NCI-H524 (cell line): ENCODE measurements around the gene LXN.

Experiments
- DNase-seq, 2 experiments: peaks; one replicate each; lab custom pipeline; 2025; lab: John Stamatoyannopoulos, UW

Gene LXN

DNA sequence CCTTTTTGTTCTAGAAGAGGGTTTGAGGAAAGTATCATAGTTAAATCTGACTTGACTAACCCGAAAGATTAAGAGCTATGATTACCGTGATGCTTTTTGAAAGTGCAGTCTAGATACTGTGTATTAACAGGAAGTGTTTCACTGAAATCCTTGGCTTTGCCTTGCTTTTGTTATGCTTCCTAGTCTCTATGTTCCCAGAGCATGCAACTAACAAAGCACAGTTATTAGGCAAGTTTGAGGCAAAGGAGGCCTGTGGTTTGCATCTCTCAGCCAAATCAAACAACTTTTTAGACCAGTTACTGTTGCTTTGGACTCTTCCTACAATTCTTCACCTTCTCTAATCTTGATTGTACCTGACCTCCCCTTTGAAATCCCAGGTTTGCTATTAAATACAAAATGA lies 3.9 kb downstream of the LXN start:
- DNase-seq, result no peak

DNA sequence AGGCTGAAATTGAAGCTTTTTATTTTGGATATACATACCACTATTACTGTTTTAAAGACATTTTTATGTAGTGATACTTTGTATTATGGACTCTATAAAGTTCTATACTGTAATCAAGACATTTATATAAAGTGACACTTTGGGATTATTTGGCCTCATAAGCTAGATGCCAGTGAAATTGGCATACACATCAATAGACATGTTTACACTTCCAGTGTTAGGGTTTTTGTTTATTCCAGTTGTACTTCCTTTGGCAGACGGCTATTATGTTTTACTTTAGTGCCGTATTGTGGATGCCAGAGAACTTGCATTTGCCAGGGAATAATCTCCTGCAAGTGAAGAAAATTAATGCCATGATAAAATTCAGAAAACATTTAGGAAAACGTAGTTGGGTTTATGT lies 6.0 kb downstream of the LXN start:
- DNase-seq, result no peak

DNA sequence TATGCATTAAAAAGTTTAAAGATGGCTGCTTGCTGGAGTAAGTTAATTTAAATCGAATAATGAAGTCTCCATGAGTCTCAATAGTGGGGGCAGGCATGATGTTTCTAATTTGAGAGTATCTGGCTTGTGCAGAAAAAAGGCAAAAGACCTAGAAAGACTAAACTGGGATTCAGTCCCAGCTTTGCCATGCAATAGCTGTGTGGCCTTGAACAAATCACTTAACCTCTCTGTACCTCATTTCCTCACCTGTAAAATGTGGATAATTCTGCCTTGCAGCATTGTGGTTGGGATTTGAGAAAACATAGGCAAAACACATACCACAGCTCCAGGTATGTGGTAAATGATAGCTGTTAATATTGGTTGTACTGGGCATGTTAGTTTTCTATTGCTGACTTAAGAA lies 8.6 kb downstream of the LXN start:
- no peak for DNase-seq

DNA sequence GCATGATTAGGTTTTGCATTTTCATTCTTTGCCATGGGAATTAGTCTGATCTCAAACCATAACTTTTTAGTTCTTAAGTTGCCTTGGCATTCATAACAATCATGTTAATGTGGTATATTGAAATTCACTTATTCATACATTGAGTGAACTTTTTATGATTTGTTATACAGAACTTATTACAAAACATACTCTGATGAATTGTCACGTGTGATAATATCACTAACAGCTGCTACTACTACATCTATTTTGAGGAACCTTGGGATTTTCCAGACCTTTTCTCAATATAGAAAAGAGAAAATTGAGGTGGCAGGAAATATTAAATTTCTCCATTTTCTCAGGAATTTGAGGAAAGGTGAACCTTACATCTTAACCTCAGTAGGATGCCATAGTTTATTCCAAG lies 9.2 kb downstream of the LXN start:
- DNase-seq, result no peak

DNA sequence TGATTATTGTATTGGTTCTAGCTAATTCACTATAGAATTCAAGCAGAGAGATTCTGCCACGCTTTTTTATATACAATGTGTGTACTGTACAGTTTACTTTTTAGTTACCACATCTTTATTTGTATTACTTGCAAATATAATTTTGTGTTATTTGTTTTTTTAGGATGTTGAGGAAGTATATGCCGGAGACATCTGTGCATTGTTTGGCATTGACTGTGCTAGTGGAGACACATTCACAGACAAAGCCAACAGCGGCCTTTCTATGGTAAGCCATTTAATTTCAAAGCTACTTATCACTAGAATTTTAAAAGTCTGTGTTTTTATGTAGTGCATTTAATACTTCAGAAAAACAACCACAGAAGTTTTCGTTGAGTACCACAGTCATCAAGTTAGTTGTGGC lies 11.7 kb downstream of the LXN start:
- DNase-seq, result no peak

DNA sequence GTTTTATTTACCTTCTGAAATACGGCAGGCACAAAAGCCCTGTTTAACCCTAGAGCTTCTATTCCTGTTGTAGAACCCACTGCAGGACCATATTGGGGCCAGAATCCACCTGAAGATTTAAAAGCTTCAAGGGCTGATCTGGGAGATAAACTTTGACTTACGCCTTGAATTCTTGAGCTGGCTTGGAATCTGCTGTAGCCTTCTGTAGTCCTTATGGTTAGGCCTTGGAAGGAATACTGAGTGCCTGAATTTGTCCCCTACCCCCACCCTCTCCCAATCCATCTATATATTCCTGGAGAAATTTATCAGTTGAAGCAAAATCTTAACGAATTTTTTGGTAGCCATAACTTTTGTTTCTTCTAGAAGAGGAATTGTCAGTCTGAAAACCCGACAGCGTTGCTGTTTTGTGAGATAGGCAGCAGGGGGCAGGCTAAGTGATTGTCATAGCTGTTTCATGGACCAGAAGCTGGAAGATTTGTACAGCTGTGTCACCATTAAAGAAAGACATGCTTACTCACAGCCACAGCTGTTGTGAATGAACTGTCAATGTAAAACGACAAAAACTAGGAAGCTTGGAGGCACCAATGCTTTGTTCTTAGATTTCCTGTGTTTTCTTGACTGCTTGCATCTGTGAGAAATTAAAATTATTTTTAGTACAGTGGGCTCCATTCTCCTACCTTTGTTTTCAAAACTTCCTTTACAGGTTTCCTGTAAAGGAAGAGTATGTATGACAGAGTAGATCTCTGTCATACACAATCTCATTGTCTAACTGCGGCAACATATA lies 12.8 kb downstream of the LXN start:
- DNase-seq, result peak; percentile 12 to 34

DNA sequence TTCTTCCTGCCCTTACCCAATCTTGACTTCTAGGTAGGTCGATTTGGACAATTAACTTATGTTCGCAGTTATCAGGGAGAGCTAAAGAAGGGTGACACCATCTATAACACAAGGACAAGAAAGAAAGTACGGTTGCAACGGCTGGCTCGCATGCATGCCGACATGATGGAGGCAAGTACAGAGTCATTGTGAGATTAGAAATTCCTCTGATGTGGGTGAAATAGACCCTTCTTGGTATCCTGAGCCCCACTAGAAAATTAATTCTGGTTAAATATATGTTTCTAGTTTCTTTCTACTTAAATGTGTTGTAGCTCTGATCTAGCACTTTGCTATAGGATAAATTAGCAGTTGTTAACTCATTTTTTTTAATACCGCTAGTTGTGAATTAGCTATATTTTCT lies 13.6 kb downstream of the LXN start:
- DNase-seq, result no peak

DNA sequence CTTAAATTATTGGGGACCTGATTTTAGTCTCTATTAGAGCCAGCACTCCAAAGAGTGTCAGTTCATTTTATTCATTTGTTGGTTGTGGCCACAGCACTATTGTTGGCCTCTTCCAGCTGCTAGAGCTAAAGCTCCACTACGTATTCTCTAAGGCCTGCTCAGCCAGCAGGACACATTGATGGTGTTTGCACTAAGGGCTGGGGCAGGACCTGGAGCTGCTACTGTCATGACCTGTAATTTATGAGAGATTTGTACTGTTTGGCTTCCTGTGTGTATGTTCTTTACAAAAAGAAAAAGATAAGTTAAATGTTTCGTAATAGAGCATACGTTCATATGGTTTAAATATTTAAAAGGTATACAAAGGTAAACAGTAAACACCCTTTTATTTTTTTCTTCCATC lies 20.0 kb downstream of the LXN start:
- no peak for DNase-seq

DNA sequence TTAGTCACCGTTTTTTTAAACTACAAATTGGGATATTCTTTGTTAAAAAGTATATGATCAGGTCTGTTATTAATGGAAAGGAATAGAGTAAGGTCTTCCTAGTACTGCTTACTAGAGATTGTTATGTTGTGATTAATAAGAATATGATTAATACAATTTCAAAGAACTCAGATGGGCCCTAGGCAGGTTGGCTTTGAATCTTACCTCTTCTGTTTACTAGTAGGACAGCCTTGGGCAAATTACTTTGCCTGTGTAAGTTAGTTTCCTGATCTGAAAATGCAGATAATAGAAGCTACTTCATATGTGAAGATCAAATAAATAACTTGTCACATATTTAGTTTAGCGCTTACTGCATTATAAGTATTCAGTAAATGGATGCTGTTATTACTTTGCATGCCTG lies 21.3 kb downstream of the LXN start:
- DNase-seq, result no peak

DNA sequence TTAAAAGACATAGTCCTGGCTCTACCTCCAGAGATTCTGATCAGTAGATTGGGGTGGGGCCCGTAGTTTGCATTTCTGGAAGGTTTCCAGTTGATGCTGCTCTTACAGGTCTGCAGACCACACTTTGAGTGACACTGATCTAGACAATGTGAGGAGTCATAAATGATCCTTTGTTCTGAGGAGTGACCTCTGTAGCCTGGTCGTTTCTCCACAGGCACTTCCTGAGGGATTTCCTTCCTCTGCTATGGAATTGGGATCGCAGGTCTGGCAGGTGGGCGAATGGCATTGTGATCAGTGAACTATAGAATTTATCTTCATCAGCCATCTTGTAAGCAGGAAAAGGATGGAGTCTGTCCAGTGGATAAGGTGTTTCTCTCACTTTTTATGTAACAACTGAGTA lies 22.7 kb downstream of the LXN start:
- no peak for DNase-seq

DNA sequence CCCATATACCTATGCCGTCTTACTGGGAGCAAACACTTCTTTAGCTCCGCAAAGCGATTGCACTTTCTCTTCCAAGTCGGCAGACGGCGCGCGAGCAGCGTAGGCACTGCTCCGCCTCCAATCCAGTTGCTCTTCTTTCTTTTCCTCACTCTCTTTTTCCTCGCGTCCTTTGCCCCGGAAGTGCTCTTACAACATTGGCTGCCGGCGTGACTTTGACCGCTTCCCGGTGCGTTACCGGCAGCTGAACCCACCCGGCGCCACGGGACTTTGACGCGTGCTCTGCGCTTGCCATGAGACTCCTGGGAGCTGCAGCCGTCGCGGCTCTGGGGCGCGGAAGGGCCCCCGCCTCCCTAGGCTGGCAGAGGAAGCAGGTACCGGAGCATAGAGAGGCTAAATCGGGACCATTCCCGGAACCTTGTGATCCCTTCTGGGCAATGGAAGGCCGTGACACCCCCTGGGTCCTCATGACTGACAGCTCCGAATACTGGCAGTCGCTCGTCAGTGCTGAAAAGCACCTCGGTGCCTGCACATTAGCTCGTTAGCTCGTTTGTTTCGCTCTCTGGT lies 28.0 kb downstream of the LXN start, which contains the start of gene GFM1:
TSS of gene GFM1 (plus strand) at position 183 of the 564 bp plus-strand sequence. CDS start at position 291, 108 bp downstream.
- peak; percentile 95 to 97 for DNase-seq

DNA sequence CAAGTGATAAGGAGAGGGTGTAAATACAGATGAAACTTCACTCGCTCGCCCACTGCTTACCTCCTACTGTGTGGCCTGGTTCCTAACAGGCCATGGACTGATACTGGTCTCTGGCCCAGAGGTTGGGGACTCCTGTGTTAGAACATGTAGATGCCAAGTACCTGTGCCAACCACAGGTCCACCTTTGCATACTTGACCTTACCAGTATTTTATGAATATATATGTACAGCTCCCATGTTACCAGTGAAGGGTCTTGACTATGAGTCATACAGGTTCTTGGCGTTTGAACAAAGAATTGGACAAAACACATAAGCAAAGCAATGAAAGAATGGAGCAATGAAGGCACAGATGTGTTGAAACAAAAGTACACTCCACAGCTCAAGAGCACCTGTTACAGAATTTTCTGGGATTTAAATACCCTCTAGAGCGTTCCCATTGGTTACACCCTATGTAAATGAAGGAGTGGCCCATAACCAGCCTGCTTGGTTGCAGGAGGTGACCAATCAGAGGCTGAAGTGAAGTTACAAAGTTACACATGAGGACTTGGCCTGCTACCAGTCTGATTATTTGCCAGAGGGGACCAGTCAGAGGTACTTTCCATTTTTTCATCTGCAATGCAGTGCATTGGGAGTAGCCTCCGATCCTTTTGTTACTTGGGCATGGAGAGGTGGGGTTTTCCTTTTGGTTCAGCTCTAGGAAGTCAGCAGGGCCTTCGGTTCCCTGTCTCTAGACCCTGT lies 29.8 kb downstream of the LXN start:
- peak in 1 of 2 experiments; percentile 46 for DNase-seq

DNA sequence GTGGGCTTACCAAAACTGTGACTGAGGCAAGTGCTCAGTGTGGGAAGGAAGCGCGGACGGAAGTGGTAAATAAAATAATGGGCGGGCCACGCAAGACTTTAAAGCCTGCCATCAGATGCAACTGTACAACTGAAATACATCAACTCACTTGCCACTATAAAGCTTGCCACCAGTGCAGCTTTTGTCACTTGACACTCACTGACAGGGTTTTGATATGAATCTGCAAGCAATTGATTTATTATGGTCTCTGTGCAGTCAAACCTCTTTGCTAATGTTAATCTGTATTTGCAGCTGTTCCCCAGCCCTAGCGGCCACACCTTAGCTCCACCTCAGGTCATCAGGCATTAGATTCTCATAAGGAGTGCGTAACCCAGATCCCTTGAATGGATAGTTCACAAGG lies 30.4 kb downstream of the LXN start:
- no peak for DNase-seq

DNA sequence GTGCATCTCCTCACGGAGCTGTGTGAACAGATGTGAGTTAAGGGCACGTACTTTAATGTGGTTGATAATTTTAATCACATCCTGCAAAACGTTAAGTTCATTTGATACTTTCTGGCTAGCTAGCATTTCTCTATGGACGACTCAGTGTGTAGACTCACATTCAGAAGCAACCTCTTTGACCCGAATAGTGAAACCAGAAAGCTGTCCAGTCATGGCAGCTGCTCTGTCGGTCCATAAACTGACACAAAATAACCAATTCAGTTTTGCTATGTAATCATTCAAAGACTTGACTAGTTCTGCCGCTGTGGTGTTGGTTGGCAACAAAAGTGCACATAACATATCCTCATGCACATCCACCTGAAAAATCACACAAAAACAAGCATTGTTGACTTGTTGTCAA lies 31.8 kb downstream of the LXN start:
- no peak for DNase-seq

DNA sequence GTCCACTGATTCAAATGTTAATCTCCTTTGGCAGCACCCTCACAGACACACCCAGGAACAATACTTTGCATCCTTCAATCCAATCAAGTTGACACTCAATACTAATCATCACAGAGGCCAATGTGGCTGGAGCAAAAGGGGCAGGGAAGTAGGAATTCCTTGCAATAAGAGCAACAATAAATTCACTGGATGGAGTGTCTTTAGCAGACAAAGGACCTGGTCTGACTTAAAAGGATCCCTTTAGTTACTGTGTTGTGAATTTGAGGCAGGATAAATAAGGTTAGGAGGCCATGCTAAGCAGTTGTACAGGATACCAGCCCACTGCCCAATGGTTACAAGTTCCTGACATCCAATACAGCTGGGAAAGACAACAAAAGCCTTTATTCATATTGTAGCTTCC lies 40.5 kb downstream of the LXN start:
- DNase-seq, result no peak

DNA sequence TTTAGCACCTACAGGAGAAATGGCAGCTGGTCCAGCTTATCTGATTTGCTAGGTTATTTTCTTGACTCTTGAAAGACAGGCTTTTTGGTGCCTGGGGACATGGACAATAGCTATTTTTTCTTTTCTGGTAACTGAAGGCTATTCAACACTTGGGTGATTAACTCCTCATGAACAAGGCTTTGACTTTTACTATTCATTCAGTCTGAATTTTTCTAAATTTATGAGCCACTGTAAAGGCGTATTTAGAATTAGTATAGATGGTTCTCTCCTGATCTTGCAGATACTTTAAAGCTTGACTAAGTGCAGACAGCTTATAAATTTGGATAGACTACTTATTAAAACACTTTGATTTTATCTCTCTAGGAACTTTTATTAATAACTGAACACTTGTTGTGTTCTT lies 46.6 kb downstream of the LXN start:
- no peak for DNase-seq

DNA sequence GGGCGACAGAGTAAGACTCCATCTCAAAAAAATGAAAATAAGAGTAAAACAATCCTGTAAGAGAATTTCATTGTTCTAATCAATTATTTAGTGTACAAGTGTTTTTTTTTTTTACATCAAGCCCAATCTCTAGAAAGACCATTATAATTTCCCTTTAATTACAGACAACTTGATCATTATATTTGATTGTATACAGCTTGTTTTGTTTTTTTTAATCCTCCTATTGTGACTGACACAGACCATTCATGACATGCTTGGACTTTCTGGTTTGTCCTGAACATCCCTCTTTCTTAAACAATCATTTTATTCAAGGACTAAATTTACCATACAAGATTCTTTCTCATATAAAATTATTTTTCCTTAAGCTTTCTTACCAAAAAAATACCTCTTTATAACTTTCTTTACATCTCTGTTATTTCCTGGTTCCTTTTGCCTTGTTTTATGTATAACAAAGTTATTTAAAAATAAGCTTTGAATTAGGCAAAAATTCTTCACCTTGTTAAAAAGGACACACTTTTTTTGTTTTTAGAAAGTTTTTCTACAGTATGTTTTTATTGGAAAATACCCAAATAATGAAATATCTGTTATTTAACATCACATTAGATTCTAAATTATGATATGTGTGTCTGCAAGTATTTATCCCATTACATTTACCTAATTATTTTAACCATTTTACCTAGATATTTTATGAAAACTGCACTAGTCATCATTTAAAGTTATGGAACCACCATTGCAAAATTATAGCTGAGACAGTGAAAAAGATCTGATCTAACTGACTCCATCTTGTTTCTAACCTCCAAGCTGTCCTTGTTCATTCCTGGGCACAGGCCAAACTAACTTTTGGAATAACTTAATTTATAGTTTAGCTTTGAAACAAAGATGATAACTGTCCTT lies 54.2 kb downstream of the LXN start:
- no peak for DNase-seq
